Astrocyte (in vitro differentiated cells and primary cell): ENCODE measurements around the gene UST.

Experiments
- EZH2 ChIP-seq: IDR thresholded peaks from 2 replicates; pipeline ENCODE4 v1.6.1; 2012; ENCODE audit warnings: mild to moderate bottlenecking, low read length, inconsistent platforms; ENCODE audit not compliant: insufficient read depth
- TF ChIP-seq, protein P1 (sequence below): IDR thresholded peaks from 2 replicates; pipeline ENCODE4 v1.5.1; 2011; ENCODE audit warnings: low read depth, mild to moderate bottlenecking, inconsistent platforms, low read length, moderate library complexity; ENCODE audit not compliant: insufficient read depth

DNA sequence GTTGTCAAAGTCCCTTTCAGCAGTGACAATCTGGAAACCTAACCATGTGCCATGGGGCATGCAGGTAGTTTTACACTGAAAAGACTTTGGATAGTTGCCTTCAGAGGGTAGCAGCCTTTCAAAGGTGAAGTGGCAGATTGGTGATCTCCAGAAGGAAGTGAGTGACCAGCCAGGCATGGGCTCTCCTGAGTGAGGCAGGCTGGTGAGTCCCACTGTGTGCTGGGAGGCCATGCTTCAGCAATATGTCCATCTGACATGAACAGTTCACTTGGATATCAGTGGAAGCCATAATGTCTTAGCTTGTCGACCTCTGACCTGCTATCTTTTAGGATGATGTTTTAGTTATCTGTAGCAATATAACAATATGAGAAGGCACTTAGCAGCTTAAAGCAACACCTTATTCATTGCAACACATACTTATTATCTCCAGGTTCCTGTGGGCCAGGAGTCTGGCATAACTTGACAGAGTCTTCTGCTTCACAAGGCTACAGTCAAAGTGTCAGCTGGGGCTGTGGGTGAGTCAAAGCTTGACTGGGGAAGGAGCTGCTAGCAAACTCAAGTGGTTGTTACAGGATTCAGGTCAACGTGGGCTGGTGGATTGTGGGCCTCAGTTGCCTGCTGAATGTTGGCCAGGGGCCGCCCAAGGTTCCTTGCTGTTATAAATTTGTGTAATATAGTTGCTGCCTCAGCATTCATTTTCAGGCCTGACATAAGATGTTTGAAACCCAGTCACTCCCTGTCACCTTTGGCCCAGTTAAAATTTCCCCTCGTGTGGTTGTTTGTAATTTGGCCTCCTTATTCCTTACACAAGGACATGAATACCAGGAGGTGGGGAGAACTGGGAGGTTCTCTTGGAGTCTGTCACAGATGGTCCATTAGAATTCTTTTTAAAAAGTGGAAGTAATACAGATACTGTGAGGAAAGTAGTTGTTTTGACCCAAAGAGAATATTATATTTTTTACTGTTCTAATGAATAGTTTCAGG, 100.2 kb downstream of the UST start:
- no peak for TF ChIP-seq EZH2
- TF ChIP-seq, protein P1, sequence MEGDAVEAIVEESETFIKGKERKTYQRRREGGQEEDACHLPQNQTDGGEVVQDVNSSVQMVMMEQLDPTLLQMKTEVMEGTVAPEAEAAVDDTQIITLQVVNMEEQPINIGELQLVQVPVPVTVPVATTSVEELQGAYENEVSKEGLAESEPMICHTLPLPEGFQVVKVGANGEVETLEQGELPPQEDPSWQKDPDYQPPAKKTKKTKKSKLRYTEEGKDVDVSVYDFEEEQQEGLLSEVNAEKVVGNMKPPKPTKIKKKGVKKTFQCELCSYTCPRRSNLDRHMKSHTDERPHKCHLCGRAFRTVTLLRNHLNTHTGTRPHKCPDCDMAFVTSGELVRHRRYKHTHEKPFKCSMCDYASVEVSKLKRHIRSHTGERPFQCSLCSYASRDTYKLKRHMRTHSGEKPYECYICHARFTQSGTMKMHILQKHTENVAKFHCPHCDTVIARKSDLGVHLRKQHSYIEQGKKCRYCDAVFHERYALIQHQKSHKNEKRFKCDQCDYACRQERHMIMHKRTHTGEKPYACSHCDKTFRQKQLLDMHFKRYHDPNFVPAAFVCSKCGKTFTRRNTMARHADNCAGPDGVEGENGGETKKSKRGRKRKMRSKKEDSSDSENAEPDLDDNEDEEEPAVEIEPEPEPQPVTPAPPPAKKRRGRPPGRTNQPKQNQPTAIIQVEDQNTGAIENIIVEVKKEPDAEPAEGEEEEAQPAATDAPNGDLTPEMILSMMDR, result no peak
